Endothelial cell (in vitro differentiated cells): Measurements from ENCODE around the gene ARCN1. TPM values are rescaled to one million over a fixed set of nuclear protein-coding genes. Genes with fewer than 3 reads are reported as not detected.

ENCODE experiments used
- DNase-seq: peaks from one replicate; pipeline ENCODE4 v3.0.0; 2021; ENCODE audit warnings: low spot score
- H3K27ac Mint-ChIP-seq: one replicate; pipeline ENCODE4 v1.8.0; 2021; ENCODE audit warnings: mixed read lengths, inconsistent platforms; ENCODE audit not compliant: unreplicated experiment
- H3K27me3 Mint-ChIP-seq: one replicate; pipeline ENCODE4 v1.8.0; 2021; ENCODE audit warnings: mild to moderate bottlenecking, moderate library complexity, mixed read lengths, inconsistent platforms; ENCODE audit not compliant: unreplicated experiment
- H3K36me3 Mint-ChIP-seq: one replicate; pipeline ENCODE4 v1.8.0; 2021; ENCODE audit warnings: mild to moderate bottlenecking, low read depth, mixed read lengths, inconsistent platforms; ENCODE audit not compliant: unreplicated experiment
- H3K4me1 Mint-ChIP-seq: one replicate; pipeline ENCODE4 v1.8.0; 2021; ENCODE audit warnings: mild to moderate bottlenecking, mixed read lengths, inconsistent platforms; ENCODE audit not compliant: unreplicated experiment
- H3K4me3 Mint-ChIP-seq: one replicate; pipeline ENCODE4 v1.8.0; 2021; ENCODE audit warnings: mild to moderate bottlenecking, mixed read lengths, inconsistent platforms; ENCODE audit not compliant: unreplicated experiment
- H3K9me3 Mint-ChIP-seq: one replicate; pipeline ENCODE4 v1.8.0; 2021; ENCODE audit warnings: mixed read lengths, inconsistent platforms; ENCODE audit not compliant: unreplicated experiment
- CTCF ChIP-seq: fragments of 200-600 bp; sonication (generic); IDR thresholded peaks from one replicate; pipeline ENCODE4 v1.5.0; 2021; ENCODE audit warnings: antibody characterized with exemption; ENCODE audit not compliant: unreplicated experiment
- microRNA-seq: library from miRNA; unstranded; fragments of <30 nt; microRNA quantifications from one replicate; pipeline ENCODE4, GENCODE V29; 2020; ENCODE audit not compliant: unreplicated experiment
- total RNA-seq: library from RNA; stranded (reverse); fragmentation: NEBNext Ultra II Directional; extraction: Animal tissue kit (Norgen Biotek cat#: 25700); gene quantifications from one replicate; pipeline ENCODE4 v1.2.1, GENCODE V29; 2021; ENCODE audit not compliant: unreplicated experiment

The ARCN1 gene
- total RNA-seq, 1 donor from 2014 or later = 145 TPM

- peaks cover 30% of the 10 kb centered on the region for H3K36me3 Mint-ChIP-seq
- peaks cover 3% of the 10 kb centered on the region for H3K27me3 Mint-ChIP-seq
- no peak overlapping the region for H3K27ac Mint-ChIP-seq
- no peak for DNase-seq
- no peak for TF ChIP-seq CTCF
- peaks cover 11% of the 10 kb centered on the region for H3K4me1 Mint-ChIP-seq
- no peak overlapping the region for H3K4me3 Mint-ChIP-seq
- no peaks in the 10 kb centered on the region for H3K9me3 Mint-ChIP-seq
Observed at GRCh38 chr11:118651820-118652219, 79.6 kb downstream of the ARCN1 start.

Small RNAs within 50 kb of the gene (microRNA-seq; reads per million reads assigned to microRNA genes)
- 0.28 reads per million for gene MIR6716

Other genes starting within 250 kb of the ARCN1 start
- not detected for gene CD3D, start 229.7 kb upstream of the ARCN1 start, total RNA-seq
- not detected for gene CD3G, start 228.1 kb upstream of the ARCN1 start, total RNA-seq
- gene UBE4A, start 212.8 kb upstream of the ARCN1 start, total RNA-seq = 32.0 TPM
- gene ATP5MG, start 170.8 kb upstream of the ARCN1 start, total RNA-seq = 280 TPM
- 104 TPM for gene KMT2A, start 135.9 kb upstream of the ARCN1 start, total RNA-seq
- gene TTC36, start 44.9 kb upstream of the ARCN1 start, total RNA-seq = 0.56 TPM
- gene TMEM25, start 41.2 kb upstream of the ARCN1 start, total RNA-seq = 16.1 TPM
- 19.7 TPM for gene IFT46, start 6.5 kb upstream of the ARCN1 start, total RNA-seq
- 45.4 TPM for gene PHLDB1, start 35.2 kb downstream of the ARCN1 start, total RNA-seq
- not detected for gene TREH, start 107.2 kb downstream of the ARCN1 start, total RNA-seq
- 165 TPM for gene DDX6, start 218.8 kb downstream of the ARCN1 start, total RNA-seq